GM18861 (cell line): ENCODE measurements around the gene PPP1R3D.
"Not testable (repeated sequence)": the region's sequence is repeated elsewhere in the genome, so short reads cannot be mapped to it uniquely, and the experiment has no call there.

Experiments used
- ATAC-seq: cut with Tn5 transposase; IDR thresholded peaks from one replicate; pipeline ENCODE4 v1.9.1; 2021; ENCODE audit not compliant: unreplicated experiment

PPP1R3D gene

GRCh38 chr20:59925899-59926298 is 14.2 kb downstream of the PPP1R3D start:
- ATAC-seq: no peak

- no peak for ATAC-seq
These were observed 14.7 kb downstream of the PPP1R3D start for GRCh38 chr20:59925359-59925758.

GRCh38 chr20:59923514-59923913 is 16.6 kb downstream of the PPP1R3D start:
- no peak for ATAC-seq

- ATAC-seq: no peak
These were observed 19.2 kb downstream of the PPP1R3D start for GRCh38 chr20:59920944-59921343.

- no peak for ATAC-seq
These were observed 27.5 kb downstream of the PPP1R3D start for GRCh38 chr20:59912609-59913008.

- no peak for ATAC-seq
These were observed 29.1 kb downstream of the PPP1R3D start for GRCh38 chr20:59911041-59911440.

GRCh38 chr20:59908855-59909254 is 31.2 kb downstream of the PPP1R3D start:
- no peak for ATAC-seq

GRCh38 chr20:59903621-59904020 is 36.5 kb downstream of the PPP1R3D start:
- ATAC-seq: no peak

GRCh38 chr20:59902470-59902869 is 37.6 kb downstream of the PPP1R3D start:
- no peak for ATAC-seq

- no peak for ATAC-seq
These were observed 44.2 kb downstream of the PPP1R3D start for GRCh38 chr20:59895908-59896307.

- no peak for ATAC-seq
These were observed 48.5 kb downstream of the PPP1R3D start for GRCh38 chr20:59891581-59891980.

GRCh38 chr20:59890035-59890434 is 50.1 kb downstream of the PPP1R3D start:
- not testable (repeated sequence) for ATAC-seq

- no peak for ATAC-seq
These were observed 52.1 kb downstream of the PPP1R3D start for GRCh38 chr20:59888050-59888449.
